PC-3 (cell line): Measurements from ENCODE around the gene ZBED6. TPM values are rescaled to one million over a fixed set of nuclear protein-coding genes. Genes with fewer than 3 reads are reported as not detected.

Experiments used
- ATAC-seq: fragments of 200-7000 bp; cut with Tn5 transposase; 2 replicates; pipeline ENCODE4 v1.9.1; 2020; ENCODE audit warnings: mild to moderate bottlenecking, moderate library complexity
- BruUV-seq: library from RNA; stranded (reverse); fragments of 400-500 nt; replicated peaks from 2 replicates; lab custom pipeline; 2021; lab: Mats Ljungman, UMichigan
- CTCF ChIA-PET: fragments of 300-600 bp; sonication (Branson Sonifier 250); formaldehyde crosslinking; loops from one replicate; lab custom pipeline; 2022; ENCODE audit warnings: antibody characterized with exemption; lab: Charles Lee
- POLR2A ChIA-PET: fragments of 300-600 bp; sonication (Branson Sonifier 250); formaldehyde crosslinking; loops from one replicate; lab custom pipeline; 2022; ENCODE audit warnings: antibody characterized with exemption; ENCODE audit not compliant: unreplicated experiment; lab: Charles Lee
- DNase-seq: peaks from one replicate; pipeline ENCODE4 v3.0.0-alpha.2; 2015
- H2AFZ ChIP-seq: fragments of 300-600 bp; sonication (generic); 2 replicates; pipeline ENCODE4 v1.6.0; 2016; ENCODE audit warnings: antibody characterized with exemption, low read length
- H3F3A ChIP-seq: fragments of 300-600 bp; sonication (generic); one replicate; pipeline ENCODE4 v1.6.0; 2017; ENCODE audit warnings: antibody characterized with exemption, low read length, control low read depth, mild to moderate bottlenecking; ENCODE audit not compliant: unreplicated experiment
- H3K27ac ChIP-seq: fragments of 300-600 bp; sonication (generic); 2 replicates; pipeline ENCODE4 v1.5.1; 2016; ENCODE audit warnings: mild to moderate bottlenecking, low read length
- H3K27me3 ChIP-seq: fragments of 300-600 bp; sonication (generic); 2 replicates; pipeline ENCODE4 v1.6.1; 2016; ENCODE audit warnings: low read length, mixed read lengths
- H3K36me3 ChIP-seq: fragments of 300-600 bp; sonication (generic); 2 replicates; pipeline ENCODE4 v1.6.1; 2016; ENCODE audit warnings: low read depth, mixed run types, low read length, mixed read lengths
- H3K4me1 ChIP-seq: fragments of 300-600 bp; sonication (generic); 2 replicates; pipeline ENCODE4 v1.5.1; 2016; ENCODE audit warnings: low read length; ENCODE audit not compliant: insufficient read depth
- H3K4me2 ChIP-seq: fragments of 300-600 bp; sonication (generic); 2 replicates; pipeline ENCODE4 v1.6.0; 2016; ENCODE audit warnings: low read length
- H3K4me3 ChIP-seq: fragments of 300-600 bp; sonication (generic); 2 replicates; pipeline ENCODE4 v1.5.1; 2016; ENCODE audit warnings: mild to moderate bottlenecking, low read length, mixed read lengths
- H3K79me2 ChIP-seq: fragments of 300-600 bp; sonication (generic); 2 replicates; pipeline ENCODE4 v1.6.1; 2017; ENCODE audit warnings: low read length, mixed read lengths
- H3K9ac ChIP-seq: fragments of 300-600 bp; sonication (generic); 2 replicates; pipeline ENCODE4 v1.6.0; 2016; ENCODE audit warnings: mild to moderate bottlenecking, low read length
- H3K9me2 ChIP-seq: fragments of 300-600 bp; sonication (generic); replicated peaks from 2 replicates; pipeline ENCODE4 v1.6.1; 2016; ENCODE audit warnings: mixed run types, low read length, mixed read lengths
- H3K9me3 ChIP-seq: fragments of 300-600 bp; sonication (generic); 2 replicates; pipeline ENCODE4 v1.6.1; 2016; ENCODE audit warnings: low read length, mixed read lengths
- H4K20me1 ChIP-seq: fragments of 300-600 bp; sonication (generic); 2 replicates; pipeline ENCODE4 v1.6.1; 2016; ENCODE audit warnings: low read length, mixed read lengths
- CTCF ChIP-seq: fragments of 300-600 bp; sonication (generic); conservative IDR thresholded peaks from 2 replicates; pipeline ENCODE4 v1.5.1; 2017; ENCODE audit warnings: antibody characterized with exemption, low read depth, mild to moderate bottlenecking, low read length
- EZH2 ChIP-seq: fragments of 300-600 bp; sonication (generic); IDR thresholded peaks from one replicate; pipeline ENCODE4 v1.6.1; 2017; ENCODE audit warnings: antibody characterized with exemption, mild to moderate bottlenecking, low read length; ENCODE audit not compliant: unreplicated experiment
- EZH2phosphoT487 ChIP-seq: fragments of 300-600 bp; sonication (generic); IDR thresholded peaks from 2 replicates; pipeline ENCODE4 v1.6.1; 2018; ENCODE audit warnings: mild to moderate bottlenecking, antibody characterized with exemption, low read length, borderline replicate concordance
- intact Hi-C: fragments of 100-400 bp; cut with micrococcal nuclease; formaldehyde crosslinking; loops from 2 replicates; pipeline ENCODE4 v1.9.0; 2023
- total RNA-seq: library from RNA; depleted of rRNA; stranded (reverse); fragments of >200 nt; gene quantifications from 2 replicates; pipeline ENCODE4 v1.2.3, GENCODE V29; 2014

The ZBED6 gene
- total RNA-seq, 1 experiment from 2014 or later, result 12.9 TPM

- ChIA-PET CTCF (no interaction called here), POLR2A (no interaction called here)
- Histone ChIP-seq H3K4me3 (no peak within 1 kb of the TSS), H3K79me2 (no peaks in the 10 kb centered on the region), H4K20me1 (no peaks in the 10 kb centered on the region), H3K4me1 (no peaks in the 10 kb centered on the region), H3K27me3 (no peaks in the 10 kb centered on the region), H2AFZ (no peak within 1 kb of the TSS), H3F3A (no peaks in the 10 kb centered on the region), H3K9me2 (no peaks in the 10 kb centered on the region), H3K9me3 (no peaks in the 10 kb centered on the region), H3K9ac (no peak within 1 kb of the TSS), H3K27ac (no peak within 1 kb of the TSS), H3K36me3 (no peaks in the 10 kb centered on the region), H3K4me2 (no peak within 1 kb of the TSS)
- BruUV-seq, result no TSS peak
- TF ChIP-seq CTCF (no peak), EZH2 (no peak), EZH2phosphoT487 (no peak)
- intact Hi-C loops, result no loop called here
- ATAC-seq, result no peak
- no peak for DNase-seq
These were observed 30.2 kb upstream of the ZBED6 start, which contains the start of gene LAX1 for GRCh38 chr1:203765029-203765837. Gene LAX1 (plus strand): TSS chr1:203765183. CDS start chr1:203765566, 383 bp downstream.

GRCh38 chr1:203768256-203768655 lies 27.2 kb upstream of the ZBED6 start:
- ATAC-seq, result no peak
- CTCF ChIA-PET, result no interaction called here

More at GRCh38 chr1:203768256-203768655, 27.2 kb upstream of the ZBED6 start:
- Histone ChIP-seq H3K27me3 (no peaks in the 10 kb centered on the region), H3K79me2 (no peaks in the 10 kb centered on the region), H3K27ac (no peak overlapping the region), H3K4me1 (no peaks in the 10 kb centered on the region), H3K9ac (no peak overlapping the region), H3K9me3 (no peaks in the 10 kb centered on the region), H3F3A (no peaks in the 10 kb centered on the region), H3K4me3 (no peak overlapping the region), H4K20me1 (no peaks in the 10 kb centered on the region), H3K36me3 (no peaks in the 10 kb centered on the region), H3K4me2 (no peak overlapping the region), H2AFZ (no peak overlapping the region), H3K9me2 (no peaks in the 10 kb centered on the region)
- DNase-seq, result no peak
- no TSS peak for BruUV-seq
- POLR2A ChIA-PET, result no interaction called here
- TF ChIP-seq EZH2 (no peak), CTCF (no peak), EZH2phosphoT487 (no peak)
- intact Hi-C loops, result no loop called here
